ENCODE results near the gene AFF3. TPM values are rescaled to one million over a fixed set of nuclear protein-coding genes. Genes with fewer than 3 reads are reported as not detected.

Gene AFF3
- total and polyA plus RNA-seq, 10 of the 15 experiments (the other 5 are each of a cell fraction or from before 2014, with no cell fraction given) = 0.26 to 5.5 (median 3.0) TPM

DNA sequence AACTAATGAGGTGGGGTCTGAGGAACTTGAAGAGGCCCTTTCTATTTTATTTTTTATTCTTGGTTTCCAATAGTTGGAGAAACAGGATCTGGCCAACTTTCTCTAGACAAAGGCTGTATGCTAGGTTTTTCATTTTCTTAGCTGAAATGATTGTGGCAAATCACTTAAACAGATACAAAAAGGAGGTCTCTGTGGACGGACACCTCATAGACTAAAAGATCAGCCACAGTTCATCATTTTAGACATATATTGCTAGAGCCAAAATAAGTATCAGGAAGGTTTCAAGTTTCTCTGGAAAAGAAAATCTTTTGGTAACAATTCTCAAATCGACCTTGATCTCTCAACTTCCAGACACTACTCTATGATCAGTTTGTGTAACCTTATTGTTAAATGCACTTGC is 428.0 kb downstream of the AFF3 start:
- H3K27ac ChIP-seq (ENCODE audit: control insufficient read depth, insufficient read depth) = no peak overlapping the region
- CTCF ChIA-PET = no interaction called here
- H3K36me3 ChIP-seq (ENCODE audit: control insufficient read depth in 2 of 2, insufficient read depth in 2 of 2, low read length in 1 of 2) = no peaks in the 10 kb centered on the region
- POLR2A ChIA-PET = no interaction called here
- DNase-seq (ENCODE audit: low read depth, low spot score) (no peak), FAIRE-seq (no peak), ATAC-seq (no peak)
- 21% methylated on average over 2 of the region's 2 CpGs for WGBS (ENCODE audit: insufficient coverage, insufficient replicate concordance, low lambda C conversion rate, missing lambda C conversion rate)
- no peak overlapping the region for H3K4me3 ChIP-seq
- intact Hi-C loops (cut with micrococcal nuclease; ENCODE audit: unreplicated experiment) = no loop called here
- in situ Hi-C loops (cut with MboI) = no loop called here
- H4K20me1 ChIP-seq (ENCODE audit: control insufficient read depth, insufficient read depth) = no peaks in the 10 kb centered on the region
- H3K79me2 ChIP-seq (ENCODE audit: control insufficient read depth, insufficient read depth, low read length) = no peaks in the 10 kb centered on the region
- no peak overlapping the region for H2AFZ ChIP-seq (ENCODE audit: control insufficient read depth, low read depth, low read length)
- H3K4me2 ChIP-seq (ENCODE audit: control insufficient read depth, insufficient read depth) = no peak overlapping the region
- RAD21 ChIA-PET (ENCODE audit: unreplicated experiment) = no interaction called here
- TF ChIP-seq RUNX3 (IDR thresholded peaks at IDR 0.05; ENCODE audit: low read length) (no peak), SMAD5 (IDR thresholded peaks at IDR 0.05; ENCODE audit: low read depth) (no peak), ZBED1 (IDR thresholded peaks at IDR 0.05; ENCODE audit: borderline replicate concordance) (no peak), ESRRA (IDR thresholded peaks at IDR 0.05; ENCODE audit: low read length) (no peak), SRF (IDR thresholded peaks at IDR 0.05; ENCODE audit: low read depth in 2 of 2, low read length in 2 of 2) (no peak), MEF2A (IDR thresholded peaks at IDR 0.05; ENCODE audit: insufficient read depth, low read depth, low read length) (no peak), RELA (IDR thresholded peaks at IDR 0.05; ENCODE audit: borderline replicate concordance, partially characterized antibody) (no peak), EED (IDR thresholded peaks at IDR 0.05; ENCODE audit: low read depth) (no peak)
- TF ChIP-seq, protein P1, sequence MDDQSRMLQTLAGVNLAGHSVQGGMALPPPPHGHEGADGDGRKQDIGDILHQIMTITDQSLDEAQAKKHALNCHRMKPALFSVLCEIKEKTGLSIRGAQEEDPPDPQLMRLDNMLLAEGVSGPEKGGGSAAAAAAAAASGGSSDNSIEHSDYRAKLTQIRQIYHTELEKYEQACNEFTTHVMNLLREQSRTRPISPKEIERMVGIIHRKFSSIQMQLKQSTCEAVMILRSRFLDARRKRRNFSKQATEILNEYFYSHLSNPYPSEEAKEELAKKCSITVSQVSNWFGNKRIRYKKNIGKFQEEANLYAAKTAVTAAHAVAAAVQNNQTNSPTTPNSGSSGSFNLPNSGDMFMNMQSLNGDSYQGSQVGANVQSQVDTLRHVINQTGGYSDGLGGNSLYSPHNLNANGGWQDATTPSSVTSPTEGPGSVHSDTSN (IDR thresholded peaks at IDR 0.05; ENCODE audit: insufficient replicate concordance, low read depth, low read length) = no peak
- TF ChIP-seq, protein P2, sequence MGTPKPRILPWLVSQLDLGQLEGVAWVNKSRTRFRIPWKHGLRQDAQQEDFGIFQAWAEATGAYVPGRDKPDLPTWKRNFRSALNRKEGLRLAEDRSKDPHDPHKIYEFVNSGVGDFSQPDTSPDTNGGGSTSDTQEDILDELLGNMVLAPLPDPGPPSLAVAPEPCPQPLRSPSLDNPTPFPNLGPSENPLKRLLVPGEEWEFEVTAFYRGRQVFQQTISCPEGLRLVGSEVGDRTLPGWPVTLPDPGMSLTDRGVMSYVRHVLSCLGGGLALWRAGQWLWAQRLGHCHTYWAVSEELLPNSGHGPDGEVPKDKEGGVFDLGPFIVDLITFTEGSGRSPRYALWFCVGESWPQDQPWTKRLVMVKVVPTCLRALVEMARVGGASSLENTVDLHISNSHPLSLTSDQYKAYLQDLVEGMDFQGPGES (IDR thresholded peaks at IDR 0.05) = no peak
- no peaks in the 10 kb centered on the region for H3K27me3 ChIP-seq (replicated peaks in 1 of 2; ENCODE audit: control insufficient read depth in 2 of 2, insufficient read depth in 2 of 2, low read length in 1 of 2)
- no peaks in the 10 kb centered on the region for H3K9me3 ChIP-seq (replicated peaks; ENCODE audit: control insufficient read depth, insufficient read depth, low read length)
- SMC1A ChIA-PET (ENCODE audit: uncharacterized antibody, unreplicated experiment) = no interaction called here
- no TSS peak for BruUV-seq (replicated peaks)
- H3K9ac ChIP-seq (ENCODE audit: control insufficient read depth, insufficient read depth, low read length) = no peak overlapping the region
- no peaks in the 10 kb centered on the region for H3K4me1 ChIP-seq (ENCODE audit: control insufficient read depth, insufficient read depth, low read length)

All from GM12878 (cell line).